Measurements from ENCODE around the gene FBLN7. TPM values are rescaled to one million over a fixed set of nuclear protein-coding genes. Genes with fewer than 3 reads are reported as not detected.

The FBLN7 gene
- total RNA-seq, 1 donor from 2014 or later: 1.6 TPM

- no peak overlapping the region for H3K4me3 ChIP-seq (ENCODE audit: low read depth, low read length)
- no peak for TF ChIP-seq CTCF (conservative IDR thresholded peaks at IDR 0.05; ENCODE audit: low read depth, low read length)
- no peak for DNase-seq (ENCODE audit: low read depth)
These were observed 45.3 kb downstream of the FBLN7 start for GRCh38 chr2:112183327-112184025.

- no peak for TF ChIP-seq CTCF (conservative IDR thresholded peaks at IDR 0.05; ENCODE audit: low read depth, low read length)
- no peak overlapping the region for H3K4me3 ChIP-seq (ENCODE audit: low read depth, low read length)
- DNase-seq (ENCODE audit: low read depth): no peak
These were observed 45.9 kb downstream of the FBLN7 start for GRCh38 chr2:112184121-112184520.

- TF ChIP-seq CTCF (conservative IDR thresholded peaks at IDR 0.05; ENCODE audit: low read depth, low read length): no peak
- H3K4me3 ChIP-seq (ENCODE audit: low read depth, low read length): no peak overlapping the region
- DNase-seq (ENCODE audit: low read depth): no peak
These were observed 46.9 kb downstream of the FBLN7 start for GRCh38 chr2:112185131-112185530.

- TF ChIP-seq CTCF (conservative IDR thresholded peaks at IDR 0.05; ENCODE audit: low read depth, low read length): no peak
- H3K4me3 ChIP-seq (ENCODE audit: low read depth, low read length): no peak overlapping the region
- DNase-seq (ENCODE audit: low read depth): no peak
These were observed 49.0 kb downstream of the FBLN7 start for GRCh38 chr2:112187046-112187715.

GRCh38 chr2:112187805-112188596 lies 49.8 kb downstream of the FBLN7 start:
- DNase-seq (ENCODE audit: low read depth): no peak
- no peak for TF ChIP-seq CTCF (conservative IDR thresholded peaks at IDR 0.05; ENCODE audit: low read depth, low read length)
- no peak overlapping the region for H3K4me3 ChIP-seq (ENCODE audit: low read depth, low read length)

- DNase-seq (ENCODE audit: low read depth): no peak
- no peak overlapping the region for H3K4me3 ChIP-seq (ENCODE audit: low read depth, low read length)
- TF ChIP-seq CTCF (conservative IDR thresholded peaks at IDR 0.05; ENCODE audit: low read depth, low read length): no peak
These were observed 50.9 kb downstream of the FBLN7 start for GRCh38 chr2:112189001-112189556.
